GM23338 (cell line): ENCODE data around the gene PRKCD. TPM values are rescaled to one million over a fixed set of nuclear protein-coding genes. Genes with fewer than 3 reads are reported as not detected.

Experiments used
- ATAC-seq: fragments of 200-7000 bp; cut with Tn5 transposase; 3 replicates; pipeline ENCODE4 v1.9.1; 2020
- DNase-seq: peaks from one replicate; pipeline ENCODE4 v3.0.0-alpha.2; 2015; ENCODE audit warnings: low spot score
- H2AFZ ChIP-seq: fragments of 200-600 bp; sonication (generic); 2 replicates; pipeline ENCODE4 v1.8.0; 2016; ENCODE audit warnings: antibody characterized with exemption, mild to moderate bottlenecking, moderate library complexity
- H3F3A ChIP-seq: fragments of 200-600 bp; sonication (generic); replicated peaks from 2 replicates; pipeline ENCODE4 v1.8.0; 2017; ENCODE audit warnings: antibody characterized with exemption, mixed run types, low read depth
- H3K27ac ChIP-seq: fragments of 200-600 bp; sonication (generic); 2 replicates; pipeline ENCODE4 v1.6.1; 2016; ENCODE audit warnings: low read depth
- H3K27me3 ChIP-seq: fragments of 200-600 bp; sonication (generic); 2 replicates; pipeline ENCODE4 v1.8.0; 2016; ENCODE audit warnings: mild to moderate bottlenecking, mixed run types, moderate library complexity; ENCODE audit not compliant: insufficient read depth
- H3K36me3 ChIP-seq: fragments of 200-600 bp; sonication (generic); 2 replicates; pipeline ENCODE4 v1.8.0; 2016; ENCODE audit warnings: mild to moderate bottlenecking; ENCODE audit not compliant: insufficient read depth
- H3K4me1 ChIP-seq: fragments of 200-600 bp; sonication (generic); 2 replicates; pipeline ENCODE4 v1.8.0; 2016; ENCODE audit warnings: mild to moderate bottlenecking, moderate library complexity; ENCODE audit not compliant: insufficient read depth
- H3K4me2 ChIP-seq: fragments of 200-600 bp; sonication (generic); 2 replicates; pipeline ENCODE4 v1.7.1; 2017; ENCODE audit warnings: mixed run types
- H3K4me3 ChIP-seq: fragments of 200-600 bp; sonication (generic); 2 replicates; pipeline ENCODE4 v1.6.1; 2016; ENCODE audit warnings: mixed run types
- H3K79me2 ChIP-seq: fragments of 200-600 bp; sonication (generic); replicated peaks from 2 replicates; pipeline ENCODE4 v1.8.0; 2017; ENCODE audit warnings: mild to moderate bottlenecking; ENCODE audit not compliant: insufficient read depth
- H3K9me2 ChIP-seq: fragments of 200-600 bp; sonication (generic); 2 replicates; pipeline ENCODE4 v1.8.0; 2017; ENCODE audit not compliant: insufficient read depth
- H4K20me1 ChIP-seq: fragments of 200-600 bp; sonication (generic); replicated peaks from 2 replicates; pipeline ENCODE4 v1.8.0; 2017; ENCODE audit warnings: mild to moderate bottlenecking; ENCODE audit not compliant: insufficient read depth
- H3K27ac Mint-ChIP-seq: 2 replicates; pipeline ENCODE4 v1.8.0; 2020; ENCODE audit warnings: inconsistent platforms, mild to moderate bottlenecking, moderate library complexity, mixed read lengths
- H3K27me3 Mint-ChIP-seq: 3 replicates; pipeline ENCODE4 v1.8.0; 2022; ENCODE audit warnings: low read depth, mild to moderate bottlenecking, moderate library complexity, mixed read lengths, inconsistent platforms; ENCODE audit not compliant: insufficient read depth, poor library complexity
- H3K36me3 Mint-ChIP-seq: 3 replicates; pipeline ENCODE4 v1.8.0; 2021; ENCODE audit warnings: low read depth, mild to moderate bottlenecking, inconsistent platforms, moderate library complexity, mixed read lengths
- H3K4me1 Mint-ChIP-seq: 3 replicates; pipeline ENCODE4 v1.8.0; 2020; ENCODE audit warnings: mild to moderate bottlenecking, inconsistent platforms, mixed read lengths
- H3K4me3 Mint-ChIP-seq: 3 replicates; pipeline ENCODE4 v1.8.0; 2021; ENCODE audit warnings: moderate library complexity, mild to moderate bottlenecking, inconsistent platforms, mixed read lengths
- H3K9me3 Mint-ChIP-seq: 3 replicates; pipeline ENCODE4 v1.8.0; 2020; ENCODE audit warnings: moderate library complexity, mild to moderate bottlenecking, inconsistent platforms, mixed read lengths
- CREB1 ChIP-seq: fragments of 250-450 bp; sonication (Bioruptor Pico); IDR thresholded peaks from 2 replicates; pipeline ENCODE4 v1.5.0; 2020; ENCODE audit warnings: low read depth, mild to moderate bottlenecking, moderate library complexity
- EZH2 ChIP-seq: fragments of 200-600 bp; sonication (generic); IDR thresholded peaks from one replicate; pipeline ENCODE4 v1.8.0; 2017; ENCODE audit warnings: antibody characterized with exemption, mild to moderate bottlenecking, low read depth; ENCODE audit not compliant: unreplicated experiment
- JUNB ChIP-seq: IDR thresholded peaks from one replicate; pipeline ENCODE4 v1.6.1; 2016; ENCODE audit warnings: antibody characterized with exemption; ENCODE audit not compliant: unreplicated experiment
- POLR2AphosphoS5 ChIP-seq: IDR thresholded peaks from 2 replicates; pipeline ENCODE4 v1.6.1; 2016; ENCODE audit warnings: antibody characterized with exemption, low read depth
- ZNF114 ChIP-seq: fragments of 250-450 bp; sonication (Bioruptor Pico); IDR thresholded peaks from 2 replicates; pipeline ENCODE4 v1.5.0; 2020; ENCODE audit warnings: mild to moderate bottlenecking, moderate library complexity
- ZNF331 ChIP-seq: fragments of 250-450 bp; sonication (Bioruptor Pico); IDR thresholded peaks from 2 replicates; pipeline ENCODE4 v1.5.0; 2020; ENCODE audit warnings: low read depth, mild to moderate bottlenecking, moderate library complexity
- ZNF462 ChIP-seq: fragments of 250-450 bp; sonication (Bioruptor Pico); IDR thresholded peaks from 2 replicates; pipeline ENCODE4 v1.5.0; 2020; ENCODE audit warnings: mild to moderate bottlenecking, moderate library complexity
- polyA plus RNA-seq: library from polyadenylated mRNA; unstranded; fragments of >200 nt; fragmentation: Nextera tagmentation; extraction: Ambion mirVana; gene quantifications from 2 replicates; pipeline ENCODE4 v1.2.1, GENCODE V29; 2016
- total RNA-seq: library from RNA; depleted of rRNA; stranded (reverse); fragments of >200 nt; shearing (Covaris generic); gene quantifications from 2 replicates; pipeline ENCODE4 v1.2.3, GENCODE V29; 2014

Gene PRKCD
- total and polyA plus RNA-seq, 2 experiments from 2014 or later = 11.3 to 11.8 TPM

GRCh38 chr3:53234130-53234840 lies 73.3 kb downstream of the PRKCD start:
- H3K79me2 ChIP-seq = peaks cover 26% of the 10 kb centered on the region
- H3K27ac ChIP-seq = 0 out of 2 replicates have a peak overlapping the region, but pooled peaks have one; percentile 70
- H3K9me2 ChIP-seq = no peaks in the 10 kb centered on the region
- no peak overlapping the region for H2AFZ ChIP-seq
- ATAC-seq = no peak
- peaks cover 59% of the 10 kb centered on the region for H4K20me1 ChIP-seq
- peaks cover 65% of the 10 kb centered on the region for H3F3A ChIP-seq
- Mint-ChIP-seq H3K36me3 (peaks cover 100% of the 10 kb centered on the region), H3K4me3 (no peak overlapping the region), H3K4me1 (peaks cover 28% of the 10 kb centered on the region), H3K27ac (no peak overlapping the region), H3K27me3 (peaks cover 36% of the 10 kb centered on the region), H3K9me3 (no peaks in the 10 kb centered on the region)
- 0 out of 2 replicates have a peak, but pooled peaks cover 3% of the 10 kb centered on the region for H3K4me1 ChIP-seq
- no peak for TF ChIP-seq CREB1 (CRISPR knock-in tag)
- TF ChIP-seq ZNF331 = no peak
- TF ChIP-seq ZNF114 = no peak
- TF ChIP-seq ZNF462 (CRISPR knock-in tag) = no peak
- TF ChIP-seq POLR2AphosphoS5 = peak; percentile 32; the same call in 1 of the 2 replicates
- TF ChIP-seq EZH2 = no peak
- no peak for TF ChIP-seq JUNB
- DNase-seq = no peak
- H3K4me2 ChIP-seq = no peak overlapping the region
- no peaks in the 10 kb centered on the region for H3K27me3 ChIP-seq
- H3K4me3 ChIP-seq = no peak overlapping the region
- H3K36me3 ChIP-seq = peaks cover 65% of the 10 kb centered on the region
